Body of pancreas (tissue), 4 donors: ENCODE data around the gene TEX101.
"Not testable (repeated sequence)": the region's sequence is repeated elsewhere in the genome, so short reads cannot be mapped to it uniquely, and the experiment has no call there.

ENCODE experiments used
- POLR2A ChIP-seq, 3 donors: fragments of 450-650 bp; IDR thresholded peaks; one replicate each; pipeline ENCODE4 v1.6.1; 2016; ENCODE audit warnings: antibody characterized with exemption in 3 of 3, mild to moderate bottlenecking in 2 of 3
- TF ChIP-seq, protein P1 (sequence below), 7 experiments: fragments of 450-650 bp in 4 of 7; fragments of 200-600 bp in 3 of 7; sonication (generic) in 3 of 7; IDR thresholded peaks; one replicate each; pipeline ENCODE4 v1.5.1; 2016 to 2019; ENCODE audit warnings: antibody characterized with exemption in 7 of 7

DNA sequence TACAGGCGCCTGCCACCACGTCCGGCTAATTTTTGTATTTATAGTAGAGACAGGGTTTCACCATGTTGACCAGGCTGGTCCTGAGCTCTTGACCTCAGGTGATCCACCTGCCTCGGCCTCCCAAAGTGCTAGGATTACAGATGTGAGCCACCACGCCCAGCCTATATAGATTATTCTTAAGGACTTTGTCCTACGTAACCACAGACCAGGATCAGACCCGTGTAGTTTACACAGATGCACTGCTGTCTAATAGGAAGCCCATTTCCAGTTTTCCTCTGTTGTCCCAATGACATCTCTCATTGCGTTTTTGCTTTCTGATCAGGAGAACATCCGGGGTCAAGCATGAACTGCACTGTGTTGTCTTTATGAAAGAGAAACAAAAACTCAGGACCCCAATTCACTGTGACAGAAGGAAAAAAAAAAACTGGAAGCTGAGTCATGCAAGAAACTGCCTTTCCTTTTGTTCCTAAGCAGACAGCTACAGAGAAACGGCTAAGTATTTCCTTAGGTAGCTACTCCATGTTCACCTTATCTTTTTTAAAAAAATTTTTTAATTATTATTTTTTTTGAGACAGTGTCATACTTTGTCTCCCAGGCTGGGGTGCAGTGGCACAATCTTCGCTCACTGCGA lies 32.0 kb upstream of the TEX101 start:
- TF ChIP-seq, protein P1, sequence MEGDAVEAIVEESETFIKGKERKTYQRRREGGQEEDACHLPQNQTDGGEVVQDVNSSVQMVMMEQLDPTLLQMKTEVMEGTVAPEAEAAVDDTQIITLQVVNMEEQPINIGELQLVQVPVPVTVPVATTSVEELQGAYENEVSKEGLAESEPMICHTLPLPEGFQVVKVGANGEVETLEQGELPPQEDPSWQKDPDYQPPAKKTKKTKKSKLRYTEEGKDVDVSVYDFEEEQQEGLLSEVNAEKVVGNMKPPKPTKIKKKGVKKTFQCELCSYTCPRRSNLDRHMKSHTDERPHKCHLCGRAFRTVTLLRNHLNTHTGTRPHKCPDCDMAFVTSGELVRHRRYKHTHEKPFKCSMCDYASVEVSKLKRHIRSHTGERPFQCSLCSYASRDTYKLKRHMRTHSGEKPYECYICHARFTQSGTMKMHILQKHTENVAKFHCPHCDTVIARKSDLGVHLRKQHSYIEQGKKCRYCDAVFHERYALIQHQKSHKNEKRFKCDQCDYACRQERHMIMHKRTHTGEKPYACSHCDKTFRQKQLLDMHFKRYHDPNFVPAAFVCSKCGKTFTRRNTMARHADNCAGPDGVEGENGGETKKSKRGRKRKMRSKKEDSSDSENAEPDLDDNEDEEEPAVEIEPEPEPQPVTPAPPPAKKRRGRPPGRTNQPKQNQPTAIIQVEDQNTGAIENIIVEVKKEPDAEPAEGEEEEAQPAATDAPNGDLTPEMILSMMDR (IDR thresholded peaks at IDR 0.05): not testable (repeated sequence)
- TF ChIP-seq POLR2A (IDR thresholded peaks at IDR 0.05): not testable (repeated sequence)
